Upper lobe of left lung (tissue), 6 donors: Measurements from ENCODE around the gene GPR55. TPM values are rescaled to one million over a fixed set of nuclear protein-coding genes. Genes with fewer than 3 reads are reported as not detected.

Experiments
- ATAC-seq, 2 donors: fragments of 200-7000 bp; cut with Tn5 transposase; one replicate each; pipeline ENCODE4 v1.9.1; 2022; ENCODE audit warnings: mild to moderate bottlenecking in 2 of 2, moderate library complexity in 2 of 2; ENCODE audit not compliant: low FRiP score in 2 of 2
- DNase-seq, 2 donors: peaks; one replicate each; pipeline ENCODE4 v3.0.0-alpha.2; 2019 to 2020
- H3K27ac ChIP-seq, 4 donors: fragments of 200-600 bp; sonication (generic); one replicate each; pipeline ENCODE4 v1.5.1; 2016 to 2019
- H3K27me3 ChIP-seq, 4 donors: fragments of 200-600 bp; sonication (generic); one replicate each; pipeline ENCODE4 v1.5.1; 2017 to 2019
- H3K36me3 ChIP-seq, 4 donors: fragments of 200-600 bp; sonication (generic); one replicate each; pipeline ENCODE4 v1.5.1; 2016 to 2019
- H3K4me1 ChIP-seq, 4 donors: fragments of 200-600 bp; sonication (generic); one replicate each; pipeline ENCODE4 v1.5.1; 2018 to 2019
- H3K4me3 ChIP-seq, 4 donors: fragments of 200-600 bp; sonication (generic); one replicate each; pipeline ENCODE4 v1.5.1; 2017 to 2019; ENCODE audit warnings: mild to moderate bottlenecking in 2 of 4, moderate library complexity in 1 of 4
- H3K9me3 ChIP-seq, 4 donors: fragments of 200-600 bp; sonication (generic); one replicate each; pipeline ENCODE4 v1.5.1; 2018 to 2019
- CTCF ChIP-seq, 6 experiments: fragments of 450-650 bp in 4 of 6; fragments of 200-600 bp in 2 of 6; sonication (generic) in 2 of 6; IDR thresholded peaks; one replicate each; pipeline ENCODE4 v1.5.1; 2016 to 2019; ENCODE audit warnings: antibody characterized with exemption in 6 of 6
- EP300 ChIP-seq, 4 donors: sonication (generic); formaldehyde crosslinking; IDR thresholded peaks; one replicate each; pipeline ENCODE4 v1.5.1; 2017; ENCODE audit warnings: antibody characterized with exemption in 4 of 4, control low read depth in 2 of 4
- POLR2A ChIP-seq, 4 donors: fragments of 450-650 bp; IDR thresholded peaks; one replicate each; pipeline ENCODE4 v1.5.1; 2016 to 2017; ENCODE audit warnings: antibody characterized with exemption in 4 of 4, mild to moderate bottlenecking in 2 of 4
- POLR2AphosphoS5 ChIP-seq, 2 donors: sonication (generic); formaldehyde crosslinking; IDR thresholded peaks; one replicate each; pipeline ENCODE4 v1.5.1; 2017; ENCODE audit warnings: antibody characterized with exemption in 2 of 2
- WGBS, 2 donors: methylation state at CpG; one replicate each; pipeline ENCODE4 v1.1.5; 2017 to 2018; 5-methylcytosine and 5-hydroxymethylcytosine counted together
- total RNA-seq, 6 donors: library from RNA; depleted of rRNA in 4 of 6; stranded (reverse); fragments of >200 nt in 4 of 6; gene quantifications; one replicate each; pipeline versions ENCODE4 v1.1.0 to v1.2.1, GENCODE V29; 2016 to 2021
- donor health status: DM: no; HTN: no; CAD: no; lungs with moderate emphysema.
- donor health status: DM: no; HTN: yes; CAD: no; lungs with severe emphysema.

Gene GPR55
- total RNA-seq, 6 donors from 2014 or later, result 0.15 to 0.84 (median 0.52) TPM; not detected in 2

GRCh38 chr2:230915319-230915718 lies 9.7 kb downstream of the GPR55 start:
- DNase-seq, result peak in 1 of 2 donors; percentile 8
- 68 to 73% methylated on average over 5 to 6 of the region's 6 CpGs for WGBS, 2 donors
- ATAC-seq, result no peak

GRCh38 chr2:230914886-230915285 lies 10.2 kb downstream of the GPR55 start:
- peak in 1 of 2 donors; percentile 57 for ATAC-seq
- H3K4me3 ChIP-seq, result no peak overlapping the region
- no peak for TF ChIP-seq EP300 (IDR thresholded peaks at IDR 0.05)
- no peak for TF ChIP-seq POLR2AphosphoS5 (IDR thresholded peaks at IDR 0.05)
- no peak for TF ChIP-seq POLR2A (IDR thresholded peaks at IDR 0.05)
- TF ChIP-seq CTCF (IDR thresholded peaks at IDR 0.05), result no peak
- H3K36me3 ChIP-seq, result no peaks in the 10 kb centered on the region
- DNase-seq, result peak in 1 of 2 donors; percentile 14
- no peak overlapping the region for H3K27ac ChIP-seq
- no peaks in the 10 kb centered on the region for H3K27me3 ChIP-seq
- 76 to 100% methylated on average over 2 of the region's 3 CpGs for WGBS, 2 donors
- H3K4me1 ChIP-seq, result no peaks in the 10 kb centered on the region
- H3K9me3 ChIP-seq, result no peaks in the 10 kb centered on the region

More at GRCh38 chr2:230915319-230915718, 9.7 kb downstream of the GPR55 start:
- H3K4me1 ChIP-seq, result no peaks in the 10 kb centered on the region
- H3K4me3 ChIP-seq, result no peak overlapping the region
- H3K27ac ChIP-seq, result no peak overlapping the region
- TF ChIP-seq POLR2A (IDR thresholded peaks at IDR 0.05) (no peak), POLR2AphosphoS5 (IDR thresholded peaks at IDR 0.05) (no peak), CTCF (IDR thresholded peaks at IDR 0.05) (no peak), EP300 (IDR thresholded peaks at IDR 0.05) (no peak)
- no peaks in the 10 kb centered on the region for H3K9me3 ChIP-seq
- no peaks in the 10 kb centered on the region for H3K36me3 ChIP-seq
- H3K27me3 ChIP-seq, result no peaks in the 10 kb centered on the region

GRCh38 chr2:230913406-230914143 lies 11.5 kb downstream of the GPR55 start:
- WGBS, 2 donors, result 74 to 84% methylated on average over 5 of the region's 5 CpGs
- Histone ChIP-seq H3K4me1 (peaks cover 0 to 2% (median 0%) of the 10 kb centered on the region in 4 donors), H3K27me3 (no peaks in the 10 kb centered on the region), H3K4me3 (no peak overlapping the region), H3K27ac (no peak overlapping the region), H3K36me3 (no peaks in the 10 kb centered on the region), H3K9me3 (no peaks in the 10 kb centered on the region)
- peak in 1 of 2 donors; percentile 21 for DNase-seq
- no peak for TF ChIP-seq POLR2AphosphoS5 (IDR thresholded peaks at IDR 0.05)
- TF ChIP-seq EP300 (IDR thresholded peaks at IDR 0.05), result no peak
- peak in 2 of 6 experiments; percentile 15 to 26 for TF ChIP-seq CTCF (IDR thresholded peaks at IDR 0.05)
- TF ChIP-seq POLR2A (IDR thresholded peaks at IDR 0.05), result no peak
- peak in 1 of 2 donors; percentile 56 for ATAC-seq

- TF ChIP-seq POLR2AphosphoS5 (IDR thresholded peaks at IDR 0.05) (no peak), POLR2A (IDR thresholded peaks at IDR 0.05) (no peak)
- WGBS, 2 donors, result 96 to 97% methylated on average over 5 of the region's 5 CpGs
These were observed 12.3 kb downstream of the GPR55 start for GRCh38 chr2:230912724-230913123.

GRCh38 chr2:230912046-230912445 lies 13.0 kb downstream of the GPR55 start:
- no peak overlapping the region for H3K27ac ChIP-seq
- no peaks in the 10 kb centered on the region for H3K27me3 ChIP-seq
- peaks cover 0 to 2% (median 0%) of the 10 kb centered on the region in 4 donors for H3K4me1 ChIP-seq
- ATAC-seq, result no peak
- peak in 1 of 2 donors; percentile 11 for DNase-seq
- no peak overlapping the region for H3K4me3 ChIP-seq
- H3K36me3 ChIP-seq, result no peaks in the 10 kb centered on the region
- no peaks in the 10 kb centered on the region for H3K9me3 ChIP-seq
- WGBS, 2 donors, result 93 to 96% methylated on average over 5 of the region's 5 CpGs
- TF ChIP-seq POLR2AphosphoS5 (IDR thresholded peaks at IDR 0.05), result no peak
- TF ChIP-seq CTCF (IDR thresholded peaks at IDR 0.05), result no peak
- no peak for TF ChIP-seq EP300 (IDR thresholded peaks at IDR 0.05)
- no peak for TF ChIP-seq POLR2A (IDR thresholded peaks at IDR 0.05)

More at GRCh38 chr2:230912724-230913123, 12.3 kb downstream of the GPR55 start:
- no peaks in the 10 kb centered on the region for H3K9me3 ChIP-seq
- H3K27me3 ChIP-seq, result no peaks in the 10 kb centered on the region
- no peaks in the 10 kb centered on the region for H3K36me3 ChIP-seq
- no peak overlapping the region for H3K4me3 ChIP-seq
- DNase-seq (no peak), ATAC-seq (no peak)
- no peak overlapping the region for H3K27ac ChIP-seq
- peaks cover 0 to 2% (median 0%) of the 10 kb centered on the region in 4 donors for H3K4me1 ChIP-seq
